Lung (tissue), 12 donors: ENCODE data around the gene SUSD2. TPM values are rescaled to one million over a fixed set of nuclear protein-coding genes. Genes with fewer than 3 reads are reported as not detected.

Experiments
- ATAC-seq: fragments of 200-7000 bp; cut with Tn5 transposase; one replicate; pipeline ENCODE4 v1.9.1; 2020; ENCODE audit warnings: moderate number of reproducible peaks; ENCODE audit not compliant: insufficient read depth, low FRiP score
- DNase-seq, 3 donors: peaks; one replicate each; pipeline ENCODE4 v3.0.0-alpha.2; 2013 to 2017
- H3K27ac ChIP-seq, 2 donors: one replicate each; pipeline ENCODE4 v1.5.1; 2013; ENCODE audit warnings: mild to moderate bottlenecking in 2 of 2, moderate library complexity in 2 of 2, control low read depth in 1 of 2, inconsistent platforms in 1 of 2, low read depth in 1 of 2, low read length in 1 of 2
- H3K27me3 ChIP-seq, 3 donors: one replicate each; pipeline ENCODE4 v1.5.1; 2013; ENCODE audit warnings: low read length in 2 of 3; ENCODE audit not compliant: control insufficient read depth in 3 of 3, insufficient read depth in 3 of 3
- H3K36me3 ChIP-seq, 4 donors: one replicate each; pipeline ENCODE4 v1.5.1; 2013; ENCODE audit warnings: low read length in 4 of 4, mild to moderate bottlenecking in 1 of 4, moderate library complexity in 1 of 4; ENCODE audit not compliant: control insufficient read depth in 4 of 4, insufficient read depth in 4 of 4
- H3K4me1 ChIP-seq, 5 donors: one replicate each; pipeline ENCODE4 v1.5.1; 2013; ENCODE audit warnings: low read length in 5 of 5, mild to moderate bottlenecking in 2 of 5, moderate library complexity in 1 of 5; ENCODE audit not compliant: control insufficient read depth in 5 of 5, insufficient read depth in 5 of 5
- H3K4me3 ChIP-seq: one replicate; pipeline ENCODE4 v1.5.1; 2013; ENCODE audit warnings: mild to moderate bottlenecking, control low read depth, moderate library complexity
- H3K9ac ChIP-seq, 2 donors: one replicate each; pipeline ENCODE4 v1.5.1; 2013; ENCODE audit warnings: low read length in 2 of 2, control low read depth in 1 of 2; ENCODE audit not compliant: insufficient read depth in 1 of 2
- H3K9me3 ChIP-seq, 4 donors: one replicate each; pipeline ENCODE4 v1.5.1; 2013; ENCODE audit warnings: low read length in 3 of 4, mild to moderate bottlenecking in 1 of 4, moderate library complexity in 1 of 4; ENCODE audit not compliant: control insufficient read depth in 4 of 4, insufficient read depth in 3 of 4
- WGBS, 2 donors: extraction: QIAGEN DNeasy Blood & Tissue Kit; methylation state at CpG; one replicate each; pipeline ENCODE4 v1.1.7; 2013; 5-methylcytosine and 5-hydroxymethylcytosine counted together
- polyA plus RNA-seq, 2 donors: library from polyadenylated mRNA; stranded (reverse); fragments of 200-250 nt; gene quantifications; one replicate each; pipeline ENCODE4 v1.2.1, GENCODE V29; 2013
- total RNA-seq, 2 donors: library from RNA; depleted of rRNA in 1 of 2; stranded (reverse); fragments of >200 nt in 1 of 2; gene quantifications; one replicate each; pipeline ENCODE4 v1.2.1, GENCODE V29; 2014 to 2021
- TF ChIP-seq, protein P1 (sequence below): IDR thresholded peaks from 2 replicates; pipeline ENCODE4 v1.5.1; 2012; ENCODE audit warnings: mild to moderate bottlenecking; ENCODE audit errors: control extremely low read depth, extremely low read depth
- donor health status: control.
- donor health status: control.
- donor health status: Bipolar disorder and iron deficiency.
- donor health status: healthy.
- donor health status: DM: yes; HTN: yes; CAD: no.

SUSD2 gene
- total and polyA plus RNA-seq, 4 donors: 15.9 to 192 (median 49.7) TPM

DNA sequence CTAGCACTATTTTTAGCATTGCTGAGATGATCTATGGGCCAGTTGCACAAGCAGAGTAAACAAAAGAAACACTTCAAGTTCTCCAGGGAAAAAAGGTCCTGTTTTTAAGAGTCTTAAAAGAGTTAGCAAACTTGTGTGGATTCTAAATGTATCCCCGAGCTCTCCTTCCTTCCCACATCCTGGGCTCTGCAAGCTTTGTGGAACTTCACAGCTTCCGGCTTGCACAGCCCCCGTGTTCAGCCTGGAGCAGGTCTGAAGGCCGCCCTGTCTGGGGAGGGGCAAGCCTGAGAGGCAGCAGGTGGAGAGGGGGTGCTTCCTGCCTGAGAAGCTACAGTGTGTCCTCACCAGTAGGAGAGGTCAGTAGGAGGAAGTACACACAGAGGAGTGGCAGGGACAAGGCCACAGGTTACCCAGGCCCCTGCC is 35.1 kb upstream of the SUSD2 start:
- TF ChIP-seq, protein P1, sequence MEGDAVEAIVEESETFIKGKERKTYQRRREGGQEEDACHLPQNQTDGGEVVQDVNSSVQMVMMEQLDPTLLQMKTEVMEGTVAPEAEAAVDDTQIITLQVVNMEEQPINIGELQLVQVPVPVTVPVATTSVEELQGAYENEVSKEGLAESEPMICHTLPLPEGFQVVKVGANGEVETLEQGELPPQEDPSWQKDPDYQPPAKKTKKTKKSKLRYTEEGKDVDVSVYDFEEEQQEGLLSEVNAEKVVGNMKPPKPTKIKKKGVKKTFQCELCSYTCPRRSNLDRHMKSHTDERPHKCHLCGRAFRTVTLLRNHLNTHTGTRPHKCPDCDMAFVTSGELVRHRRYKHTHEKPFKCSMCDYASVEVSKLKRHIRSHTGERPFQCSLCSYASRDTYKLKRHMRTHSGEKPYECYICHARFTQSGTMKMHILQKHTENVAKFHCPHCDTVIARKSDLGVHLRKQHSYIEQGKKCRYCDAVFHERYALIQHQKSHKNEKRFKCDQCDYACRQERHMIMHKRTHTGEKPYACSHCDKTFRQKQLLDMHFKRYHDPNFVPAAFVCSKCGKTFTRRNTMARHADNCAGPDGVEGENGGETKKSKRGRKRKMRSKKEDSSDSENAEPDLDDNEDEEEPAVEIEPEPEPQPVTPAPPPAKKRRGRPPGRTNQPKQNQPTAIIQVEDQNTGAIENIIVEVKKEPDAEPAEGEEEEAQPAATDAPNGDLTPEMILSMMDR: no peak
- Histone ChIP-seq H3K27me3 (no peaks in the 10 kb centered on the region), H3K9me3 (no peaks in the 10 kb centered on the region), H3K9ac (no peak overlapping the region), H3K36me3 (peaks cover 0 to 6% (median 0%) of the 10 kb centered on the region in 4 donors), H3K27ac (peak overlapping the region; percentile 45 to 92), H3K4me3 (no peak overlapping the region), H3K4me1 (peaks cover 0 to 57% (median 50%) of the 10 kb centered on the region in 5 donors)
- ATAC-seq: peak; percentile 80
- peak; percentile 70 to 97 (median 92) for DNase-seq
- 0 to 6% methylated on average over 4 of the region's 4 CpGs for WGBS, 2 donors

DNA sequence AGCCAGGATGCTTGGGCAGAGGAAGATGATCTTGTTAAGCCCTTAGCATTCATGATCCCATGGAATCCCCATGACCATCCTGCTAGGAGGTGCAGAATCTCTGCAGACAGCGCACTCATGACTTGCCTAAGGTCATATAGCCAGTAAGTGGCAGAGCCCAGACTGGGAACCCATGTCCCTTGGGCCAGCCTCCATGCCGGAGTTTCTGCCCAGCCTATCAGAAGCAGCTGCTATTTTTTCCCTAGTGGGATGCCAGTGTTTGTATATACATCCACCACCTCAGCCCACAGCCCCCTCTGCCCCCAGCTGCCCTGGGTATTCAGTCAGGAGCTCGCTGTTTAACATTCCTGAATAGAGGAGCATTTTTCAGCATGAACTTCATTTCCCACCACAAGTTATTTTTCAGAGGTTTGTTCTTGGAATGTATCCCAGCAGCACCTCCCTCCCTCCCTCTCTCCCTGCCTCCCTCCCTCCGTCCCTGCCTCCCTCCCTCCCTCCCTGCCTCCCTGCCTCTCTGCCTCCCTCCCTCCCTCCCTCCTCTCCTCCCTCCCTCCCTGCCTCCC is 34.4 kb upstream of the SUSD2 start:
- peak overlapping the region; percentile 45 to 84 for H3K27ac ChIP-seq
- no peak overlapping the region for H3K4me3 ChIP-seq
- peaks cover 0 to 57% (median 50%) of the 10 kb centered on the region in 5 donors for H3K4me1 ChIP-seq
- peaks cover 0 to 6% (median 0%) of the 10 kb centered on the region in 4 donors for H3K36me3 ChIP-seq
- DNase-seq (peak; percentile 87 to 96 (median 89)), ATAC-seq (no peak)
- WGBS, 2 donors: 30 to 58% methylated on average over 3 to 4 of the region's 4 CpGs
- no peaks in the 10 kb centered on the region for H3K9me3 ChIP-seq
- TF ChIP-seq, protein P1: no peak
- peak overlapping the region in 1 of 2 donors; percentile 54 for H3K9ac ChIP-seq
- no peaks in the 10 kb centered on the region for H3K27me3 ChIP-seq

DNA sequence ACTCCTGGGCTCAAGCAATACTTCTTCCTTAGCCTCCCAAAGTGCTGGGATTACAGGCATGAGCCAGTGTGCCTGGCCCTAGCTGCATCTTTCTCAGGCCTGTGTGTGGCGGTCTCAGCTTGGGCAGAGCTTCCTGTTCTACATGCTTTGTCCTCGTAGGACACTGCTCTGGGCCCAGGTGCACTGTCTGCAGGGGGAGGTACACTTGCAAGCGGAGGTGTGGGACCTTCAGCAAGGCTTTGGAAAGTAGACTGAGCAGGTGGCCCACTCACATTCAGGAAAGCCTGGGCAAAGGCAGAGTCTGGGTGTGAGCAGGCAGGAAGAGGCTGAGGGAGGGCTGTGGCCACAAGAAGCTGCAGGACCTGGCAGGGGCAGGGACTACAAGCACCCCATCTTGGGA is 33.6 kb upstream of the SUSD2 start:
- peak in 1 of 3 donors; percentile 9 for DNase-seq
- no peak for ATAC-seq
- Histone ChIP-seq H3K4me1 (peaks cover 0 to 57% (median 46%) of the 10 kb centered on the region in 5 donors), H3K4me3 (no peak overlapping the region), H3K9me3 (no peaks in the 10 kb centered on the region), H3K9ac (no peak overlapping the region), H3K36me3 (peaks cover 0 to 6% (median 0%) of the 10 kb centered on the region in 4 donors), H3K27me3 (no peaks in the 10 kb centered on the region), H3K27ac (peak overlapping the region; percentile 34 to 79)
- WGBS, 2 donors: 49 to 57% methylated on average over 3 of the region's 3 CpGs
- TF ChIP-seq, protein P1: no peak
